ENCODE measurements around the gene NAT14.

NAT14 gene

GRCh38 chr19:55484593-55485438 is at the start of gene NAT14:
Gene NAT14 (plus strand): TSS chr19:55485188. CDS start chr19:55485709, 521 bp downstream.
- TF ChIP-seq ZNF274 (IDR thresholded peaks at IDR 0.05; ENCODE audit: low read depth, low read length) = no peak
- H3K4me3 ChIP-seq (ENCODE audit: low read length) = peak within 1 kb of the TSS; percentile 79

- no peak for TF ChIP-seq ZNF274 (IDR thresholded peaks at IDR 0.05; ENCODE audit: low read depth, low read length)
- no peak overlapping the region for H3K4me3 ChIP-seq (ENCODE audit: low read length)
Measured at GRCh38 chr19:55436847-55437246, 48.1 kb upstream of the NAT14 start.

GRCh38 chr19:55437410-55437809 is 47.6 kb upstream of the NAT14 start:
- TF ChIP-seq ZNF274 (IDR thresholded peaks at IDR 0.05; ENCODE audit: low read depth, low read length) = no peak
- no peak overlapping the region for H3K4me3 ChIP-seq (ENCODE audit: low read length)

- no peak overlapping the region for H3K4me3 ChIP-seq (ENCODE audit: low read length)
- TF ChIP-seq ZNF274 (IDR thresholded peaks at IDR 0.05; ENCODE audit: low read depth, low read length) = no peak
Measured at GRCh38 chr19:55439052-55439451, 45.9 kb upstream of the NAT14 start.

GRCh38 chr19:55440411-55441105 is 44.4 kb upstream of the NAT14 start:
- no peak for TF ChIP-seq ZNF274 (IDR thresholded peaks at IDR 0.05; ENCODE audit: low read depth, low read length)
- H3K4me3 ChIP-seq (ENCODE audit: low read length) = no peak overlapping the region

- TF ChIP-seq ZNF274 (IDR thresholded peaks at IDR 0.05; ENCODE audit: low read depth, low read length) = no peak
- no peak overlapping the region for H3K4me3 ChIP-seq (ENCODE audit: low read length)
Measured at GRCh38 chr19:55441319-55441691, 43.7 kb upstream of the NAT14 start.

- TF ChIP-seq ZNF274 (IDR thresholded peaks at IDR 0.05; ENCODE audit: low read depth, low read length) = no peak
- H3K4me3 ChIP-seq (ENCODE audit: low read length) = no peak overlapping the region
Measured at GRCh38 chr19:55441692-55442321, 43.2 kb upstream of the NAT14 start.

- H3K4me3 ChIP-seq (ENCODE audit: low read length) = no peak overlapping the region
- no peak for TF ChIP-seq ZNF274 (IDR thresholded peaks at IDR 0.05; ENCODE audit: low read depth, low read length)
Measured at GRCh38 chr19:55442372-55442961, 42.5 kb upstream of the NAT14 start.

- TF ChIP-seq ZNF274 (IDR thresholded peaks at IDR 0.05; ENCODE audit: low read depth, low read length) = no peak
- no peak within 1 kb of the TSS for H3K4me3 ChIP-seq (ENCODE audit: low read length)
Measured at GRCh38 chr19:55443045-55443823, 41.8 kb upstream of the NAT14 start, which contains the start of gene SHISA7. Gene SHISA7 (minus strand): TSS chr19:55443300. CDS start chr19:55442863, 437 bp downstream.

- no peak for TF ChIP-seq ZNF274 (IDR thresholded peaks at IDR 0.05; ENCODE audit: low read depth, low read length)
- no peak overlapping the region for H3K4me3 ChIP-seq (ENCODE audit: low read length)
Measured at GRCh38 chr19:55443824-55444480, 41.0 kb upstream of the NAT14 start.

GRCh38 chr19:55444646-55445045 is 40.3 kb upstream of the NAT14 start:
- no peak overlapping the region for H3K4me3 ChIP-seq (ENCODE audit: low read length)

GRCh38 chr19:55446060-55446459 is 38.9 kb upstream of the NAT14 start:
- no peak for TF ChIP-seq ZNF274 (IDR thresholded peaks at IDR 0.05; ENCODE audit: low read depth, low read length)

More at GRCh38 chr19:55444646-55445045, 40.3 kb upstream of the NAT14 start:
- no peak for TF ChIP-seq ZNF274 (IDR thresholded peaks at IDR 0.05; ENCODE audit: low read depth, low read length)

More at GRCh38 chr19:55446060-55446459, 38.9 kb upstream of the NAT14 start:
- no peak overlapping the region for H3K4me3 ChIP-seq (ENCODE audit: low read length)

All from GM08714 (cell line).